DND-41 (cell line): ENCODE measurements around the gene ERGIC1.

Experiments
- EZH2 ChIP-seq: IDR thresholded peaks from 3 replicates; pipeline ENCODE4 v1.6.1; 2012; ENCODE audit warnings: borderline replicate concordance, low read depth, mild to moderate bottlenecking, moderate library complexity, low read length, inconsistent platforms; ENCODE audit not compliant: severe bottlenecking
- TF ChIP-seq, protein P1 (sequence below): IDR thresholded peaks from 2 replicates; pipeline ENCODE4 v1.5.1; 2012; ENCODE audit warnings: borderline replicate concordance, low read length, moderate library complexity, mild to moderate bottlenecking; ENCODE audit not compliant: poor library complexity, severe bottlenecking; ENCODE audit errors: extremely low read depth

DNA sequence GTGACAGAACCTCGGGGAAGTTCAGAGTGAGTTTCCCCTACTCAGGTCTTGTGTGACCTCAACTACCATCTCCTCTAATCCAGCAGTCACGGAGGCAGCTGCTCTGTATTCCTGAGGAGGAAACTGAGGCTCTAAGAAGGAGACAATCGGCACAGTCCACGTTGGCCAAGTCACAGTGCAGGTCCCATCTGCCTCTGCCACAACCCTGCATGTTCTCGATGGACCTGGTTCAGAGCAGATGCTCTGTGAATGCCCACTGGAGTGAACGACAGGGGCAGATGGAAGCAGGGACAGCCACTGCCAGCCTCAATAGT lies 722 bp upstream of the ERGIC1 start:
- TF ChIP-seq, protein P1, sequence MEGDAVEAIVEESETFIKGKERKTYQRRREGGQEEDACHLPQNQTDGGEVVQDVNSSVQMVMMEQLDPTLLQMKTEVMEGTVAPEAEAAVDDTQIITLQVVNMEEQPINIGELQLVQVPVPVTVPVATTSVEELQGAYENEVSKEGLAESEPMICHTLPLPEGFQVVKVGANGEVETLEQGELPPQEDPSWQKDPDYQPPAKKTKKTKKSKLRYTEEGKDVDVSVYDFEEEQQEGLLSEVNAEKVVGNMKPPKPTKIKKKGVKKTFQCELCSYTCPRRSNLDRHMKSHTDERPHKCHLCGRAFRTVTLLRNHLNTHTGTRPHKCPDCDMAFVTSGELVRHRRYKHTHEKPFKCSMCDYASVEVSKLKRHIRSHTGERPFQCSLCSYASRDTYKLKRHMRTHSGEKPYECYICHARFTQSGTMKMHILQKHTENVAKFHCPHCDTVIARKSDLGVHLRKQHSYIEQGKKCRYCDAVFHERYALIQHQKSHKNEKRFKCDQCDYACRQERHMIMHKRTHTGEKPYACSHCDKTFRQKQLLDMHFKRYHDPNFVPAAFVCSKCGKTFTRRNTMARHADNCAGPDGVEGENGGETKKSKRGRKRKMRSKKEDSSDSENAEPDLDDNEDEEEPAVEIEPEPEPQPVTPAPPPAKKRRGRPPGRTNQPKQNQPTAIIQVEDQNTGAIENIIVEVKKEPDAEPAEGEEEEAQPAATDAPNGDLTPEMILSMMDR, result no peak
- no peak for TF ChIP-seq EZH2
